GM19238 (cell line): ENCODE results near the gene WDR86.
A peak's percentile ranks its signal among the peaks of the same experiment; 100 is the strongest.

Experiments used
- DNase-seq: peaks from one replicate; pipeline ENCODE4 v3.0.0; 2011; ENCODE audit warnings: low spot score; ENCODE audit not compliant: insufficient read length

The WDR86 gene, protein sequence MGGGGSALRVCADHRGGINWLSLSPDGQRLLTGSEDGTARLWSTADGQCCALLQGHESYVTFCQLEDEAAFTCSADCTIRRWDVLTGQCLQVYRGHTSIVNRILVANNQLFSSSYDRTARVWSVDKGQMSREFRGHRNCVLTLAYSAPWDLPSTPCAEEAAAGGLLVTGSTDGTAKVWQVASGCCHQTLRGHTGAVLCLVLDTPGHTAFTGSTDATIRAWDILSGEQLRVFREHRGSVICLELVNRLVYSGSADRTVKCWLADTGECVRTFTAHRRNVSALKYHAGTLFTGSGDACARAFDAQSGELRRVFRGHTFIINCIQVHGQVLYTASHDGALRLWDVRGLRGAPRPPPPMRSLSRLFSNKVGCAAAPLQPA

DNA sequence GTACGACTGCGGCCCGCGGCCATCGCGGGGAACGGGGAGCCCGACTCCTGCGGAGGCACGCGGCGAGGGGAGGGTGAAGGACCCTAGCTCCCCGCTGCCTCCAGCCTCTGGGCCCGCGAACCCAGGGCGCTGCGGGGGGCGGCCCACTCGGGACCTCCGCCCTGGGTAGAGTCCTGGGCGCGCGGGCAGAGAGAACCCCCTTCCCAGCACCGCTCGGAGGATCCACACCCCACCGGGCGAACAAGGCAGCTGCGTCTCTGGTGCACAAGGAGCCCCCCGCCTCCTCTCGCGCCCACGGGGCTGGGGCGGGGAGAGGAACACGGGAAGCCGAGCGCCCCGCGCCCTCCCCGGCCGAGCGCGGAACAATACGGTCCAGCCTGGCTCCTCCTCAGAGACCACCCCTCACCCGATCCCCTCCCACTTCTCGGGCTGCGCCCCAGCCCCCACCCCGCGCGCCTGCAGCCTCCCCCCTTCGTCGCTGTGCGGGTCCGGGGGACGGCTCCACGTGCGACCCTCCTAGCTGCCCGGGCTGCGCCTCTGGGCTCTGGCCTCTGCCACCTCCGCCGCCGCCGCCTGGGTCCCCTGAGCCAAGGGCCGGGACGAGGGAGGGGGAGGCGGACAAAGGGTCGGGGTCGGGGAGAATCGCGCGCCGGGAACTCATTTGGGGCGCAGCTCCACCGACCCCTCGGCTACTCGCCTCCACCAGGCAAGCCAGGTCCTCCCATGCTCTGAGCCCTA, at the start of gene WDR86:
Gene WDR86 (minus strand): TSS at position 372 of the 738 bp plus-strand sequence. CDS start 449 bp downstream, outside the sequence.
- no peak for DNase-seq

DNA sequence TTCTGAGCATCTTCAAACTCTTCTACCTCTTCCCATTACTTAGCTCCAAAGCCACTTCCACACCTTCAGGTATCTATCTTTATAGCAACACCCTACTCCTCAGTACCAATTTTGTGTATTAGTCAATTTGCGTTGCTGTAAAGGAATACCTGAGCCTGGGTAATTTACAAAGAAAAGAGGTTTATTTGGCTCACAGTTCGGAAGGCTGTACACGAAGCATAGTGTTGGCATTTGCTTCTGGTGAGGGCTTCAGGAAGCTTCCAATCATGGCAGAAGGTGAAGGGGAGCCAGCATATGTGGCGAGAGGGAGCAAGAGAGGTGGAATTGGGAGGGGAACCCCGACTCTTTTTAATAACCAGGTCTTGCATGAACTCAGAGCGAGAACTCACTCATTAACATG, 47.7 kb upstream of the WDR86 start:
- no peak for DNase-seq

DNA sequence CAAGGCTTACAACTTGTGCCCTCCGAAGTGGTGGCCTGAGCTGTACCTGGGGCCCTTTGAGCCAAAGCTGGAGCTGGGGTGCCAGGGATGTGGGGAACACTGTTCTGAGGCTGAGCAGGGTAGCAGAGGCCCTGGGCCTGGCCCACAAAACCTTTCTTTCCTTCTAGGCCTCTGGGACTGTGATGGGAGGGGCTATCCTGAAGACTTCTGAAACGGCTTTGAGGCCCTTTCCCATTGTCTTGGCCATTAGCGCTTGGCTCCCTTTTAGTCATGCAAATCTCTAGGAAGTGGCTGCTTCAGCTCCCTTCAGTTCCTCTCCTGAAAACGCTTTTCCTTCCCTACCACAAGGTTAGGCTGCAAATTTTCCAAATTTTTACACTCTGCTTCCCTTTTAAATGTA, 46.9 kb upstream of the WDR86 start:
- DNase-seq: no peak

DNA sequence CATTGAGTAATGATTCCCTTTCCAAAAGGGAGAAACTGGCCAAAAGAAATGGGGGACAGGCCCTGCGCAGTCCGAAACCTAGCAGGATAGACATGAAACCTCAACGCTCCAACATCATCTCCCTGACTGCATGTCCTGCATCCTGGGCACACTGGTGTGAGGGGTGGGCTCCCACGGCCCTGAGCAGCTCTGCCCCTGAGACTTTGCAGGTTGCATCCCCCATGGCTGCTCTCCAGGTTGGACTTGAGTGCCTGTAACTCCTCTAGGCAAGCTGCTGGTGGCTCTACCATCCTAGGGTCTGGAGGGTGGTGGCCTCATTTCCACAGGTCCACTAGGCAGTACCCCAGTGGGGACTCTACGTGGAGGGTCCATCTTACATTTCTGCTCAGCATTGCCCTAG, 46.4 kb upstream of the WDR86 start:
- no peak for DNase-seq

DNA sequence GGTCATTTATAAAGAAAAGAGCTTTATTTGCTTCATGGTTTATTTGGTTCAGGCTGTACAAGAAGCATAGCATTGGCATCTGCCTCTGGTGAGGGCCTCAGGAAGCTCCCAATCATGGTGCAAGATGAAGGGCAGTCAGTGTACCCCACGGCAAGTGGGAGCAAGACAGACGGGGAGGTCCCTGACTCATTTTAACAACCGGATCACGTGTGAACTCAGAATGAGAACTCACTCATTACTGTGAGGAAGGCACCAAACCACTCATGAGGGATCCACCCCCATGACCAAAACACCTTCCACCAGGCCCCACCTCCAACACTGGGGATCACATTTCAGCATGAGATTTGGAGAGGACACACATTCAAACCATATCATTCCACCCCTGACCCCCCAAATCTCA, 45.9 kb upstream of the WDR86 start:
- DNase-seq: no peak

DNA sequence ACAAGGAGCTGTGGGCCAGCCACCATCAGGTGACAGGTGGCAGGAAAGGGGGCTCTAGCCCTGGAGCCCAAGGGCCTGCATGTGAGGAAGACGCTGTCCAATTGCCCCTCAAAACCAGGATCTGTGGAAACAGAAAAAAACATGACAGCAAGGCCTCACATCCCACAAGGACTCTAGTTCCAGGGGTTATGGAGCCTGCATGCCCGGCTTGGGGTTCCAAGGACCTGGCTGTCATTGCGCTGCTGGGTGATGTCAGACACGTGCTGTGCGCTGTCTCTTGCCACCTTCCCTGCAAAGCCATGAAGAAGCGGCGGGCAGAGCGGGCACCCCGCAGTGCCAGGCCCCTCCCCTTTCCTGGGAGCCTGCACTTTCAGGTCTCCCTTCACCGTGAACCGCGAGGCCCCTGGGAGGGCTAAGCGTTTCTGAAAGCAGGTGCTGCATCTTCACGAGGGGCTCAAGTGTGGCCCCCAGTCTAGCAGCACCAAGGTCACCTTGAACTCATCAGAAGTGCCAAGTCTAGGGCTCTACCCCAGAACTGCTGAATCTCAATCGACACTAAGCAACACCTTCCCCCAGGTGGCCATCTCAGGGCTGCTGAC, 45.2 kb upstream of the WDR86 start:
- no peak for DNase-seq

DNA sequence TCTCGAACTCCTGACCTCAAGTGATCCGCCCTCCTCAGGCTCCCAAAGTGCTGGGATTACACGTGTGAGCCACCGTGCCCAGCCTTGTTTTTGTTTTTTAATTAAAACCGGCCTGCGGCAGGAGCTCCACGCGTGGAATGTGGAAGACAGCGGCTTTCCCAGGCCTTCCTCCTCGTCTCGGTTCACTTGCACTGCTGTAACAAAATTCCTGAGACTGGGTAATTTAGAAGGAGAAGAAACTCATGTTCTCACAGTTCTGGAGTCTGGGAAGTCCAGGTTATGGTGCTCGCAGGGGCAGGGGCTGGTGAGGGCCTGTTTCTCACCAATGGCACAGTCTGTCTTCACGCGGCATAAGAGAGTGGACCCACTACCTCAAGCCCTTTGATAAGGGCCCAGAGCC, 44.5 kb upstream of the WDR86 start:
- DNase-seq: no peak

DNA sequence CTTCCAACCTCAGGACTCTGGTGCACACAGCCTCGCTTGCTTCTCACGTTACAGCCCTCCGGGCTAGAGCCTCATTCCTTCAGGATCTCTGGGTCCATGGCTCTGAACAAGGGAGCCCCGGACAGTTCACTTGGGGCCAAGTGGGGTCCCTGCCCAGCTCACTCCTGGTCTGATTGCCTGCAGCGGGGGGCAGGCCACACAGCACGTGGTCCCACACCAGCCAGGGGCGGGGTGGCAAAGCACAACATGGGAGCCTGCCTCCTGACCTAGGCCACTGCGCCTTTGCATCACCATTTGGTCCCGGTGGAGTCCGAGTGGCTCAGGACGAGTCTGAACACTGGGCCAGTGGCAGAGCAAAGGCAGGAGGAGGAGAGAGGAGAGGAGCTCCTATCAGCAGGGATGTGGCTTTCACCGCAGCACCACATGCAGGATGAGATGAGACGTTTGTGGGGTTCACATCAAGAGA, 43.5 kb upstream of the WDR86 start:
- DNase-seq: no peak

DNA sequence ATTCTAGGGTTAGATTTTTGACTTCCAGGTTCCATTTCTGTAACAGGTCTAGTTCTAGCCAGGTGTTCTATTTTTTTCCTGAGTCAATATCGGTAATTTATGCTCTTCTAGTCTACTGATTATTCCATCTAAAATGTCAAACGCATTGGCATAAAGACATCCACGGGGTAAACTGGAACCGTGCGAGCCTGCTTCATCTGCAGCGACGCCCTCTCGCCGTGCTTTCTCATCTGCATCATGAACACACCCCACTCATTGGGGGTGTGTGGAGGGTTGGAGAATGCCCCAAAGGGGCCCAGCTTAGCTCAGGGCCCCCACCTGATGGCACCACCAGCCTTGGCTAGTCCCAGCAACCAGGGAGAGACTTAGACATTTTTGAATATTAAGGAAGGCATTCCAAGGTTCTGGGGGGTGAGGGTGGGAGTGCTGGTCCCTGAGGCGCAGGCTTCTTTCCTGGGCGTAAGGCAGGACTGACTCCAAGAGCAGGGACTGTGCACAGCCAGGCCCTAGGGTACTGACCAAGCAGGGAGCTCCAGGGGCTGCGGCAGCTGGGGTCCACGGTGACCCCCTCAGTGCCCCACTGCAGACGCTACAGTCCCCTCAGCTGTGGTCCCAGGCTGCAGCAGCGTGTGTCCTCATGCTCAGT, 43.0 kb upstream of the WDR86 start:
- DNase-seq: no peak

DNA sequence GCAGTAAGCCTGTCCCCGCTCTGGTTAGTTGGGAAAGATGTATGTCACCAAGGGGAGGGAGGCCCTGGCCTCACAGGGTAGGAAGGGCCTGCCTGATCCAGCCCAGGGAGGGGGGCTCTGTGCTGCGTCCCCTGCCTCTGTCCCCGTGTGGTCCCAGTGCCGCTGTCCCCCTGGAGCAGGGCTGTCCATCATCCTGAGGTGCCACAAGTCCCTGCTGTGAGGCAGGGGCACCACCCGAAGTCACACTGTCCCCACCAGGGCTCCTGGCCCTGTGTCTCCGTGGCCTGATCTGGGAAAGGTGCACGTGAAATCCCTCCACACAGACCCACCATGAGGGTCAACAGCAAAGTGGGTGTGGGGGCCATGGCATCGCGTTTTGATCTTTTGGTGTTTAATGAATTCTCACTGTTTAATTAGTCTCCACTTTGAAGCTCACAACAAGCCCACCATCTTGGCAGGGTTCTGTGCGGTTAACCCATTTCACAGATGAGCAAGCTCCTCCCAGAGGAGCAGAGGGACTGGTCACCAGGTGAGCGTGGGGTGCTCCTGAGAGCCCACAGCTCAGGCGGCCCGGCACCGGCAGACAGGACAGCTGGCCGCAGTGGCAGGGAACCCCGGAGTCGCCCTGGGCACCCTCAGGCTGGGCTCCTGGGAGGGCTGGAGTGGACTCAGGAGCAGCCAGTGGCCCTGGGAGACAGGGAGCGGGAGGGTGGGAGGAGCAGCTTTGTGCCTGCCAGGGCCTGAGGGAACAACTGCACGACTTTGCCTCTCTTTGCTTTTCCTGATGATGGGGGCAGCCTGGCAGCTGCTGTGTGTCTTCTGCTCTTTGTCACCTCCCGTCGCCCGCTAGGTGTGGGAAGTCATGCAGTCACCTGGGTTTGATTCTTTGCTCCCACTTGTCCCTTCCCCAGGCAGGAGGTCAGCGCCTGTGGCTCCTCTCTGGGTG, 42.1 kb upstream of the WDR86 start:
- no peak for DNase-seq

DNA sequence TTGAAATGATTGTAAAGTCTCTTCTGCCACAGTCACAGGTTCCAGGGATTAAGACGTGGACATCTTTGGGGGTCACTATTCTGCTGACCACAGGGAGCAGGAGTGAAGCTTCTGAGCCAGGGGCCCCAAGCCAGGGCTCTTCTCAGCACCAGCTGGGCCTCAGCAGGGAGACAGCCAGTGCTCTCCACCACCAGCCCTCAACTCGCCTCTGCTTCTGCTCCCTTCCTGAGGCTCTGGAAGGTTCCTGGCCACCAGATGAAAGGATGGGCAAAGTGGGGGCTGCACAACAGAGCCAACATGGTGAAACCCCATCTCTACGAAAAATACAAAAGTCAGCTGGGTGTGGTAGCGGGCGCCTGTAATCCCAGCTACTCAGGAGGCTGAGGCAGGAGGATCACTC, 41.3 kb upstream of the WDR86 start:
- no peak for DNase-seq

DNA sequence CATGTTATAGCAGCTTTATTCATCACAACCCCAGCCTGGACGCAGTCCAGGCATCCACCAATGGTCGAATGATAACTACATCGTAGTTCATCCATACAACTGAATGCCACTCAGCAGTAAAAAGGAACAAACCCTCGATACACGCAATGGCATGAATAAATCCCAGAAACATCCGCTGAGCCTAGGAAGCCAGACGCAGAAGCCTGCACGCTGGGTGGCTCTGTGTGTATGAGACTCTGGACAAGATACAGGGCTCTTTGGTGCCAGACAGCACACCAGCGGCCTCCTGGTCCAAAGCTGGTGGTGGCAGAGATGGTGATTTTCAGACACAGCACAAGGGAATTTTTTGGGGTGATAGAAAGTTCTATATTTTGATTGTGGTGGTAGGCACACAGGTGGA, 40.2 kb upstream of the WDR86 start:
- DNase-seq: no peak

DNA sequence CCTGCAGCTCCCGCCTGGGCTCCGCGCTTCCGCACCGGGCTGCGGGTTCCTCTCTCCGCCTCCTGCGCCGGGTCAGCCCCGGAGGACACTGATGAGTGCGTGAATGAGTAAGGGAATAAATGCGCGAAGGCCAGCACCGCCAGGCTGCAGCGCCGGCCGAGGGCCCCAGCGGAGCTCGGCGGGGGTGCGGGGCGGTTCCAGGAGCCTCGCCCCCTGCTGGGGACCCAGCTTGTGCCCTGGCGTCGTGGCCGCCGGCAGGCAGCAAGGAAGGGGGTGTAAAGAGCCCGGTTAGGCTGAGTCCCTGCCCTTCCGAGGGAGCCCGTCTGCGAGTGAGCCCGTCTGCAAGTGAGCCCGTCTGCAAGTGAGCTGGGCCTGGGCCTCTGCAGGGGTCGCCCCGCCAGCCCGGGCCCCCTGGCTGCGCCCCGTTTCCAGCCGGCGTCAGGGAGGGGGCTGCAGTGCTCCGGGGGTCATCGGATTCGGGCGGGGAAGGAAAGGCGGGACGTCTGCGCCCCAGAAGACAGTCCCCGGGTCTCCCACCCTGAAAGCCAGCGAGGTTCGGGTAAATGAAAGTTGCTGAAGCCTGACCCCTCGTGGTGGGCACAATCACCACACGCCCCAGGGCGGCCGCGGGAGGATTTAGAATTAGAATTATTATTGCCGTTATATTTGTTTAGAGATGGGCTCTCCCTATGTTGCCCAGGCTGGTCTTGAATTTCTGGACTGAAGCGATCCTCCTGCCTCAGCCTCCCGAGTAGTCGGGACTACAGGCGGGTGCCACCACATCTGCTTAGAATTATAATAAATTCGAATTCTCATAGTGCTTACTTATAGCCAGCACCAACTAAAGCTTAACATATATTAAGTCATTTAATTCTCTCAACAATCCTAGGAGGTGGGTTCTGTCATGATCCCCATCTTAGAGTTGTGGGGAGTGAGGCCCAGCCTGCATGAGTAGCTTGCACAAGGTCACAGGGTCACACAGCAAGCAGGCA, 38.7 kb upstream of the WDR86 start:
- peak; percentile 80 for DNase-seq

DNA sequence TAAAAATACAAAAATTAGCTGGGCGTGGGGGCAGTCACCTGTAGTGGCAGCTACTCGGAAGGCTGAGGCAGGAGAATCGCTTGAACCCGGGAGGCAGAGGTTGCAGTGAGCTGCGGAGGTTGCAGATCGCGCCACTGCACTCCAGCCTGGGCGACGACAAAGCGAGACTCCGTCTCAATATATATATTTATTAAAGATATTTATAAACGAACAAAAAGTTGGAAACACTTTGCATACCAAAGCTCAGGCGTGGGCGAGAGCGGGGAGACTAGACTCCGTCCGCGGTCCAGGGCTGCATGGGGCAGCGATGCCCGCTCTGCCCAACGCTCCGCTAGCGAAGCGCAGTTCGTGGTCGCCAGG, 38.0 kb upstream of the WDR86 start:
- DNase-seq: no peak

DNA sequence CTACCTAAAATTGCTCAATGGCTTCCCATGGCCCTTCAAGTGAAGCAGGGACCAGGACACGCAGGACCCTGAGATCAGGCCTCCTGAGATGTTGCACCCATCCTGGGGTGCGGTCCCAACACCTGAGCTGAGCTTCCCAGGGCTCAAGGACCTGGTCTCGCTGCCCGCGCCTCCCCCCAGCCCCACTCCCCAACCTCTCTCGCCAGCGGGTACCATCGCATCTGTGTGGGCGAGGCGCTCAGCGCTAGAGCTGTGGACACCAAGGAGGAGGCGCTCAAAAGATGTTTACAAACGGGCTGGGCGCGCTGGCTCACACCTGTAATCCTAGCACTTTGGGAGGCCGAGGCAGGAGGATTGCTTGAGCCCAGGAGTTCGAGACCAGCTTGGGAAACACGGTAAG, 37.5 kb upstream of the WDR86 start:
- no peak for DNase-seq

DNA sequence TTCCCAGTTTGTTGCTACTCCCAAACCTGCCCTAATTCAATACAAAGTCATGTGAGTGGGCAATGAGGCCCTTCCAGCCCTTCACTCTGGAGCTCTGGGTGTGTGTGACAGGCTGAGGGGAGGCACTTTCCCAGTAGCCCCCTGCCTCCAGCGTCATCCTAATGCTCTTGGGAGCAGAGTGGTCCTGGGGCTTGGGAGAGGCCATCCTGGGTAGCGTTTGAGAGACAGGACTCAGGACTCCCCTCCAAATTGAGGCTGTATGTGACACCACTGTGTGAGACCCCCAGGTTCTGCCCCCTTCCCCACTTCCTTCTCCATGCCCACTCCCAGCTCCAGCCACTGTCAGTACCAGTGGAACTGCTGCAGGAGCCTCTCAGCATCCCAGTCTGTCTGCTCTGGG, 36.6 kb upstream of the WDR86 start:
- no peak for DNase-seq

DNA sequence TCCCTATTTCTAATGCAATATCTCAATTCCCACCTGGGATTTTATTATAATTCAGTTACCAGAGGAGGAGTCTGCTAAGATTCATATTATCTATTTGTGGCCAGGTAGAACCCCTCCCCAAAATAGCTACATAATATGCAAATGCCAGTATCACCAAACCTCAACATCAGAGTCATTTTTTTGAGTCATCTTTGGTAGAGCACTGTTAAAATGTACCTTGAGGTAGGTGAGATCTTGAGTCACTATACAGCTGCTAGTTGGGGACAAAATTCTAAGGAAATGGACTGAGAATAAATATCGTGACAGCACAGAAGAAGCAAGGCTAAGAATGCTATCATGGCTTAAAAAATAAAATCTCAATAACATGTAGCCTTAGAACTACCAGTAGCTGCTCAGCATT, 34.8 kb upstream of the WDR86 start:
- DNase-seq: no peak

DNA sequence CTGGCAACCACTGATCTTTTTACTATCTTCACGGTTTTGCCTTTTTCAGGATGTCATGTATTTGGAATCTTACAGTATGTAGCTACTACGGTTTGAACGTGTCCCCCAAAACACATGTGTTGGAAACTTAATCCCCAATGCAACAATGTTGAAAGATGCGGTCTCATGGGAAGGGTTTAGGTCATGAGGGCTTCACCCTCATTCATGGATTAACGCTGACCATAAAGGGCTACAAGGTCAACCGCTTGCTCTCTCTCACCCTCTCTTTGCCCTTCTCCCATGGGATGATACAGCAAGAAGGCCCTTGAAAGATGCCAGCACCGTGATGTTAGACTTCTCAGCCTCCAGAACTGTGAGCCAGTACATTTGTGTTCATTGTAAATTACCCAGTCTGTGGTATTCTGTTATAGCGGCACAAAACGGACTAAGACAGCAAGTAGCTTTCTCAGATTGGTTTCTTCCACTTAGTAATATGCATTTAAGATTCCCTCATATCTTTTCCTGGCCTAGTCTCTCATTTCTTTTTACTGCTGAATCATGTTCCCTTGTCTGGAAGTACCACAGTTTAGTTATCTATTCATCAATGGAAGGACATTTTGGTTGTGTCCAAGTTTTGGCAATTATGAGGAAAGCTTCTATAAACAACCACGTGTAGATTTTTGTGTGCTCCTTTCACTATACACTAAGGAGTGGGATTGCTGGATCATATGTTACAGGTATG, 33.1 kb upstream of the WDR86 start:
- no peak for DNase-seq
